Uterus (tissue), 2 donors: ENCODE measurements around the gene SLC17A2.

Experiments
- POLR2A ChIP-seq, 2 donors: fragments of 450-650 bp; IDR thresholded peaks; one replicate each; pipeline ENCODE4 v1.6.1; 2016; ENCODE audit warnings: antibody characterized with exemption in 2 of 2, mild to moderate bottlenecking in 1 of 2, moderate library complexity in 1 of 2
- TF ChIP-seq, protein P1 (sequence below), 4 experiments: fragments of 200-600 bp in 2 of 4; fragments of 450-650 bp in 2 of 4; sonication (generic) in 2 of 4; IDR thresholded peaks; one replicate each; pipeline ENCODE4 v1.5.1; 2016 to 2019; ENCODE audit warnings: antibody characterized with exemption in 4 of 4, mild to moderate bottlenecking in 2 of 4, moderate library complexity in 1 of 4

DNA sequence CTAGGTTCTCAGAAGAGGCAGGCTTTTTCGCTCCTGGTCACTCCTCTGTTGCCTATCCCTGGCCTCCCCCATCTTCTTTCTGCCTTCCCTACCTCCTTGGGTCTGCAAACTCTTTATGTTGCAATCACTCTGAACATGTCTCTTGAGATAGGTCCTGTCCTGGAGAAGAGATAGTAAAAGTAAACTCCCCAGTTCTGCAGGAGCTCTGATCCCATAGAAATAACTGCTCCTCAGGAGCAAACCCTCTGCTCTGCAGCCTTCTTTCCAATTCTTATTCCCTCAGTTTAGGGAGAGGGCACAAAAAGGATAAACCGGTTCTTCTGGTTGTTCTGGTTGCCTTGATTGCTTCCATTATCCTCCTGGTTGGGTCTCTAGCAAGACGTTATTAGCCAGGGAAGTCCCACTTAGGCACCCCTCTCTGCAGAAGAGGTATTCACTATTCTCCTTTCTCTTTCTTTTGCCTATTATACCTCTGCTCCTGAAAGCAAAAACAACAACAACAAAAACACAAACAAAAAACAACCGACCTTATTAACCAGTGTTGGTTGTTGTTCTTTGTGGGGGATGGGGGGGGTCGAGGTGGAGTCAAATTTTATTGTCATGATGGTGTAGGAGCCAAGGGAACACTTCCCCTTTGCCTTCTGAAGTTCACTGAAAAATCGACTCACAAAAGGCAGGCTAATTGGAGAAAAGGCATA lies 33.1 kb upstream of the SLC17A2 start:
- TF ChIP-seq, protein P1, sequence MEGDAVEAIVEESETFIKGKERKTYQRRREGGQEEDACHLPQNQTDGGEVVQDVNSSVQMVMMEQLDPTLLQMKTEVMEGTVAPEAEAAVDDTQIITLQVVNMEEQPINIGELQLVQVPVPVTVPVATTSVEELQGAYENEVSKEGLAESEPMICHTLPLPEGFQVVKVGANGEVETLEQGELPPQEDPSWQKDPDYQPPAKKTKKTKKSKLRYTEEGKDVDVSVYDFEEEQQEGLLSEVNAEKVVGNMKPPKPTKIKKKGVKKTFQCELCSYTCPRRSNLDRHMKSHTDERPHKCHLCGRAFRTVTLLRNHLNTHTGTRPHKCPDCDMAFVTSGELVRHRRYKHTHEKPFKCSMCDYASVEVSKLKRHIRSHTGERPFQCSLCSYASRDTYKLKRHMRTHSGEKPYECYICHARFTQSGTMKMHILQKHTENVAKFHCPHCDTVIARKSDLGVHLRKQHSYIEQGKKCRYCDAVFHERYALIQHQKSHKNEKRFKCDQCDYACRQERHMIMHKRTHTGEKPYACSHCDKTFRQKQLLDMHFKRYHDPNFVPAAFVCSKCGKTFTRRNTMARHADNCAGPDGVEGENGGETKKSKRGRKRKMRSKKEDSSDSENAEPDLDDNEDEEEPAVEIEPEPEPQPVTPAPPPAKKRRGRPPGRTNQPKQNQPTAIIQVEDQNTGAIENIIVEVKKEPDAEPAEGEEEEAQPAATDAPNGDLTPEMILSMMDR (IDR thresholded peaks at IDR 0.05), result no peak
- no peak for TF ChIP-seq POLR2A (IDR thresholded peaks at IDR 0.05)
